Cardiac fibroblast (primary cell): Measurements from ENCODE around the gene IFT81.
A peak's percentile ranks its signal among the peaks of the same experiment; 100 is the strongest.

Experiments
- DNase-seq, 2 donors: peaks; one replicate each; pipeline versions ENCODE4 v3.0.0 to v3.0.0-alpha.2; 2010; ENCODE audit warnings: low read depth in 2 of 2
- H3K4me3 ChIP-seq, 2 donors: replicated peaks in 1 of 2; 1 replicate in 1 of 2; 2 replicates in 1 of 2; pipeline ENCODE4 v1.5.1; 2011; ENCODE audit warnings: low read depth in 2 of 2, low read length in 2 of 2, mild to moderate bottlenecking in 2 of 2, moderate library complexity in 1 of 2
- CTCF ChIP-seq: IDR thresholded peaks from one replicate; pipeline ENCODE4 v1.5.1; 2011; ENCODE audit warnings: low read depth, mild to moderate bottlenecking, low read length, inconsistent platforms

Gene IFT81

GRCh38 chr12:110229409-110229808 lies 105.3 kb downstream of the IFT81 start:
- DNase-seq, result no peak
- no peak for TF ChIP-seq CTCF
- no peak overlapping the region for H3K4me3 ChIP-seq

- no peak for TF ChIP-seq CTCF
- no peak for DNase-seq
- no peak overlapping the region for H3K4me3 ChIP-seq
Measured at GRCh38 chr12:110230655-110231054, 106.5 kb downstream of the IFT81 start.

GRCh38 chr12:110233212-110233903 lies 109.2 kb downstream of the IFT81 start:
- H3K4me3 ChIP-seq, result no peak overlapping the region
- TF ChIP-seq CTCF, result no peak
- no peak for DNase-seq

- no peak for TF ChIP-seq CTCF
- H3K4me3 ChIP-seq, result no peak overlapping the region
- peak in 1 of 2 donors; percentile 20 for DNase-seq
Measured at GRCh38 chr12:110234331-110234751, 110.2 kb downstream of the IFT81 start.

- peak; percentile 45 to 48 for DNase-seq
- no peak overlapping the region for H3K4me3 ChIP-seq
- no peak for TF ChIP-seq CTCF
Measured at GRCh38 chr12:110234755-110235154, 110.6 kb downstream of the IFT81 start.

- no peak for TF ChIP-seq CTCF
- no peak for DNase-seq
- no peak overlapping the region for H3K4me3 ChIP-seq
Measured at GRCh38 chr12:110235383-110235782, 111.2 kb downstream of the IFT81 start.

GRCh38 chr12:110243227-110243626 lies 119.1 kb downstream of the IFT81 start:
- H3K4me3 ChIP-seq, result no peak overlapping the region
- no peak for TF ChIP-seq CTCF
- DNase-seq, result no peak
